Diencephalon (tissue), 1 donor: ENCODE data around the gene PADI6. TPM values are rescaled to one million over a fixed set of nuclear protein-coding genes. Genes with fewer than 3 reads are reported as not detected.

ENCODE experiments used
- total RNA-seq: library from RNA; depleted of rRNA; stranded (reverse); fragments of >200 nt; gene quantifications from one replicate; pipeline ENCODE4 v1.2.3, GENCODE V29; 2014

PADI6 gene
- total RNA-seq: not detected

DNA sequence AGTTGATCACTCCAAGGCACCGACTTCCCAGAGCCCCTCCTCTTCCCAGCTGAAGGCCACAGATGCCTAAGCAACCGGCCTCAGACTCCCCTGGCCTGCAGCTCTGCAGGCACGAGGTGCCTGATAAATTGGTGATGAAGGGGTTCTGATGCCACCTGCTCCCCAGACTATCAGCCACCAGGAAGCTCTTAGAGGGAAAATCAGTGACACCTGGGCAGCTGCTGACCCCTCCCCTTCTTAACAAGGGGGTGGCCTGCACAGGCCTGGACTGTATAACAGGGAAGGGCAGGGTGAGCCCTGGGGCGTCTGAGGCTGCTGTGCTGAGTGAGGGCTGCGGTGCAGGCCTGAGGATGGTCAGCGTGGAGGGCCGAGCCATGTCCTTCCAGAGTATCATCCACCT is at the start of gene PADI6:
Gene PADI6 (plus strand): TSS at position 301 of the 400 bp plus-strand sequence. CDS start 50 bp downstream, at position 351.

GRCh38 chr1:17439250-17440073 is 67.5 kb downstream of the PADI6 start, which contains the start of gene RCC2:
Gene RCC2 (minus strand): TSS chr1:17439677. CDS start chr1:17438514, 1,163 bp downstream.

Other genes with a start within 250 kb of the PADI6 start
- 0.92 TPM for gene PADI1, start 167.1 kb upstream of the PADI6 start, total RNA-seq
- gene PADI3, start 123.1 kb upstream of the PADI6 start, total RNA-seq: not detected
- 0.23 TPM for gene PADI4, start 64.0 kb upstream of the PADI6 start, total RNA-seq
- gene RCC2, start 67.5 kb downstream of the PADI6 start, total RNA-seq: 31.6 TPM
- gene ARHGEF10L, start 167.5 kb downstream of the PADI6 start, total RNA-seq: 29.5 TPM